NCI-H1417 treated with DMSO at 0.1 percent for 48 hours (cell line): ENCODE measurements around the gene SMIM38.

Experiments
- DNase-seq: peaks from one replicate; lab custom pipeline; 2025; lab: John Stamatoyannopoulos, UW

Gene SMIM38

DNA sequence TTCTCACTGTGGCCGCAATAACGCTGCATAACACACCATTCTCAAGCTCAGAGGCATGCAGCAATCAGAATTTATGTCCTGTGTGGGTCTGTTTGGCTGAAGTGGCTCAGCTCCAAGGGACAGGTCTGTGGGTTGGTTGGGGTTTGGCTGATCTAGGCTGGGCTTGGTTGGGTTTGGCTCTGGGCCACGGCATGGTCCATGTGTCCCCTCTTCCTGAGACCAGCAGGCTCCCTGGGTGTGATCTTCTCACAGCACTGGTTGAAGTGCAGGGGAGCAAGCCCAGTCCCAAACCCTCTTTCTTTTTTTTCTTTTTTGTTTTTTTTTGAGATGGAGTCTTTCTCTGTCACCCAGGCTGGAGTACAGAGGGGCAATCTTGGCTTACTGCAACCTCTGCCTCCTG is 25.0 kb downstream of the SMIM38 start:
- DNase-seq = no peak

- DNase-seq = no peak
These were observed 27.9 kb downstream of the SMIM38 start for GRCh38 chr11:69183613-69184012.

GRCh38 chr11:69186316-69187260 is 30.9 kb downstream of the SMIM38 start:
- no peak for DNase-seq

DNA sequence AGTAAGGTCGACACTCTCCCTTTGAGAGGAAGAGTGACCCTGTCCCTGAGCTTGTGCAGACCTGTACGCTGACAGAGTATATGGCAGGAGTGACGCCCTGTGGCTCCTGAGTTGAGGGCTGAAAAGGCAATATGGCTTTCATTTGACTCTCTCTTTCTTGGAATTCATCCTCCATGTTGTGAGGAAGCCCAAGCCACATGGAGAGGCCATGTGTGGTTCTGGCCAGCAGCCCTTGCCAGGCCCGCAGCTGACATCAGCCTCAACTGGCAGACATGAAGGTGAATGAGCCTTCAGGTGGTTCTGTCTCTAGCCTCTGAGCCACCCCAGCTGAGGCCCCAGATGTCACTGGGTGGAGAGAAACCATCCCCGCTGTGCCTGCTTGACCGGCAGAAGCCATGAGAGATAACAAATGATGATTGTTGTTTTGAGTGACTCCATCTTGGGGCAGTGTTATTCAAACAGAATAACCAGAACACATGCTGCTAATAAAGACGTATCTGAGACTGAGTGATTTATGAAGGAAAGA is 31.9 kb downstream of the SMIM38 start:
- DNase-seq = no peak

DNA sequence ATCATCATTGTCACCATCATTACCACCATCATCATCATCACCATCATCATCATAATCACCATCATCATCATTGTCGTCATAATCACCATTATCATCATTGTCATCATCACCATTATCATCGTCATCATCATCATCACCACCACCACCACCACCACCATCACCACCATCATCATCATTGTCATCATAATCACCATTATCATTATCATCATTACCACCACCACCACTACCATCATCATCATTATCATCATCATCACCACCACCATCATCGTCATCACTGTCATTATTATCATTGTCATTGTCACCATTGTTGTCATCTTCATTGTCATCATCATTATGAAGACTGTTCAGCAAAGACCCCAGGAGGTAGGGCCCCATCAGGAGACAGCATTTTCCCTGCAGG is 33.3 kb downstream of the SMIM38 start:
- no peak for DNase-seq

DNA sequence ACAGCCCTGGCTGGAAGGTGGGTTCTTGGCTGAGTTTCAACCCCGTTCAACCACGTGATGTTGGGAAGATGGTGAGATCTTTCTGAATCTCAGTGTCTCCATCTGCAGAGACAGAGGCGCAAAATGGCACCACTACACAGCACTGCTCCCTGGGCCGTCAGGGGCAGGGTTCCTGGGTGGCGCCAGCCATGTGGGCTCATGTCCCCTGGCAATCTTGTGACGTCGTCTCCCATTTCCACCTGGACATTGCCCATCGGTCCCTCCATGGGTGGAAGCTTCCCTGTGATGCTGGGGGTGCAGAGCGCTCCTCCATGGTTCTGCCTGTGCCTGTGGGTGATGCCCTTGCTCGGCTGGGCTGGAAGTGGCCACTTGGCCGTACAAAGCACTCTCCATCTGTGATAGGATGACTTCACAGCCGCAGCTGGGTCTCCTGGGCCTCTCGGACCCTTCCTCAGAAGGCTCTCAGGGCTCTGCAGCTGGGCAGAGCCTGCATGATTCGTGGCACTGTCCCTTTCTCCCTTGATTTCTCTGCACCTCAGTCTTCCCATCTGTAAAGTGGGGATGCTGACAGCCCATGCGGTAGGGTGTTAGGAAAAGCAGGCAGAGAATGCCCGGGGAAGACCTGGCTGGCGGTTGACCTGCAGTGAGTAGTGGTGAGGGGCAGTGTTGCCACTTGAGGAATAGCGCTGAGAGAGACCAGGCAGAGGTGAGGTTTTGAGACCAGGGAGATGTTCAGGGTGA is 35.2 kb downstream of the SMIM38 start:
- no peak for DNase-seq

DNA sequence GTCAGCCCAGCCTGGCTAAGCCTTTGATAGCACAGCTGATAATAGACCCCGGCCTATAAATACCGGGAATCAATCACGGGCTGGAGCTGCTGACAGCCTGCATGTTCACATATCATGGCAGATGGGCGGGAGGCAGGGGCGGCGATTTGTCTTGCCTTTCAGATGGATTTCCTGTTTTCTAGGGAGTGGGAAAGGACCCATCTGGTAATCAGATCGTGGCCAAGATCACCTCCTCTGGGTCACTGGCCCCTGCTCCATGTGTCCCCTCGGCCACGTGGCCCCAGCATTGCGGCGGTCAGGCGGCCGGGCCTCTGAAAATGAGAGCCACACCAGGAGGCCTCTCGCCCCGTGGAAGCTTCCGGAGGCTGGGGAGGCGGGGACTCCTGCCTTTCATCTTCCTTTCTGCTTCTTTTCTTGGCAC is 36.6 kb downstream of the SMIM38 start:
- no peak for DNase-seq

GRCh38 chr11:69193151-69193550 is 37.4 kb downstream of the SMIM38 start:
- no peak for DNase-seq

DNA sequence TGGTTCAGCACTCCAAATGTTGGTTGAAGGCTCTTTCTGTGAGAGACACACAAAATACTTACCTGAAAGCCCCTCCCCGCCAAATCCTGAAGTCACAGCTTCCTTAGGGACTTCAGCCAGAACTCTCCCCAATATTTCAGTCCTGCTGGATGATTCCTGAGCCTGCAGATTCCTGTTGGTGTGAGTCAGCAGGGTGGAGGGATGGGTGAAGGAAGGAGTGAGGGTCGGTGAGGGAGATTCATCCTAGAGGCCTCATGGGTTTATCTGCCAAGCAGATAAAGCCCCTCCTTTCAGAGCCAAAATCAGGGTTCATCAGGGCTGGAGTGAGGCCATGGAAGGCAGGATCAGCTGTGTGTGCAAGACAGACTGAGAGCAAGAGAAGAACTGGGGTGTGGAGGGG is 37.9 kb downstream of the SMIM38 start:
- no peak for DNase-seq

DNA sequence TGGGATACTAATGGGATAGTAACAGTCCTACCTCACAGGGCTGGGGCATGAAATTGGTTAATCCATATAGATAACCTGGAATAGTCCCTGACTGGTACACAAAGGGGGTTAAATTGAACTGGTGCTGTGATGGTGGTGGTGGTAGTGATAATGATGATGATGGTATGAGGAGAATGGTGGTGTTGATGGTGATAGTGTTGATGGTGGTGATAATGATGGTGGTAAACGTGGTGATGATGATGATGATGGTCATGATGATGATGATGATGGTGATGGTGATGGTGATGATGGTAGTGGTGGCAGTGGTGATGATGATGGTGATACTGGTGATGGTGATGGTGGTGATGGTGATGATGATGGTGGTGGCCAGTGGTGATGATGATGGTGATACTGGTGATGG is 38.7 kb downstream of the SMIM38 start:
- no peak for DNase-seq

- no peak for DNase-seq
These were observed 39.2 kb downstream of the SMIM38 start for GRCh38 chr11:69194956-69195355.

DNA sequence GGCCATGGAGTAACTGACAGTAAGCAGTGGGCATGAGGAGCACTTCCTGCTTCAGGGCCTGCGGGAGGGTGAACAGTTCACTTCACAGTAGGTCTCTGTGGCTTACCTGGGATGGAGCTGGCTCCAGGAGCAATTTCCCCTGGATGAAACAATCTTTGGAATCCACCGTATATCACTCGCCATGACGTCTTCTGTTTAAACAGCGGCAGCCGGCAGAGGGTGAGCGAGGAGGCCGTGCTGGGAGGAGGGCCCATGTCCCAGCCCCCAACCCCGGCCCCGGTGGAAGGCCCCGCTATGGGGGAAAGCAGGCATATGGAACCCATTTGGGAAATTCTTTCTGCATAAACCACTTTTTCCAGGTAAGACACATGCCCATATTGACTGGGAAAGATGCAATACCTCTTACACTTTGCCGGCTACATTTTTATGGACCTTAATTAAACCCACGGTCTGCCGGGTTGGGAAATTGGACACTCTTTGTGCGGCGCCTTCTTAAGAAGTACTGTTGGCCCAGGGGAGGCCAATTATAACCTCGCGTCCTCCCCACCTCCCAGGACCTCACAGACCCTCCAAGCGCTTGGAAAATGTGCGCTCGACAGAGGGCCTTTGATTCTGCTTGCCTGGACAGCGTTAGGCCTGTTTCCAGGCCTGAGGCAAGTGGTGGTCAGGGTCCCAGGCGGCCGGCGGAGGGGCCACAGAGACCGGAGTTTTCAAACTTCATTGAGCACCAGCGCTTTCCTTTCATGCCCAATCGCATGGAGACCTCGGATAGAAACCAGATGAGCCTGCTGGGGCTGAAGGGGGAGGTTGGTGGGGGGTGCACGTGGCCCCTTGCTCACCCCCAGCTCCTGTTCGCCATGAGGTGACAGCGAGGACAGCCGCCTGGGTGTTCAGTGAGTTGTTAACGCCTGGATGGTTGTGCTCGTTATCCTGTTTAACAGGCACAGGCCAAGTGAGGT is 40.4 kb downstream of the SMIM38 start:
- DNase-seq = no peak

DNA sequence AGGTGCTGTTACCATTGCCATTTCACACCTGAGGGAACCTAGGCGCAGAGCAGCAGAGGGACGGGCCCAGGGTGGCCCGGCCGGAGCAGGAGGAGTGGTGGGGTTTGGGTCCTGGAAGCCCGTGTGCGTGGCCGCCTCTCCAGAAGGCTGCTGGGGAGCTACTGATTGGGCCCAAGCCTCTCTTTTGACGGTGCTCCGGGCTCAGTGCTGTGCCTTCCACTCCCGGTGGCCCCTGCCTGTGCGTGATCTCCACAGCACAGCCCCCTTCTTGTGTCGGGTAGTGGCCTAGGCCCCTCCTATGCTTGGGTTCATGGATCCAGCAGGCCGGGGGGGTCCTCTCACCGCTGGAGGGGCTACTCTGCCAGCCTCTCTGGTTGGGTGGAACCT is 41.0 kb downstream of the SMIM38 start:
- DNase-seq = no peak

DNA sequence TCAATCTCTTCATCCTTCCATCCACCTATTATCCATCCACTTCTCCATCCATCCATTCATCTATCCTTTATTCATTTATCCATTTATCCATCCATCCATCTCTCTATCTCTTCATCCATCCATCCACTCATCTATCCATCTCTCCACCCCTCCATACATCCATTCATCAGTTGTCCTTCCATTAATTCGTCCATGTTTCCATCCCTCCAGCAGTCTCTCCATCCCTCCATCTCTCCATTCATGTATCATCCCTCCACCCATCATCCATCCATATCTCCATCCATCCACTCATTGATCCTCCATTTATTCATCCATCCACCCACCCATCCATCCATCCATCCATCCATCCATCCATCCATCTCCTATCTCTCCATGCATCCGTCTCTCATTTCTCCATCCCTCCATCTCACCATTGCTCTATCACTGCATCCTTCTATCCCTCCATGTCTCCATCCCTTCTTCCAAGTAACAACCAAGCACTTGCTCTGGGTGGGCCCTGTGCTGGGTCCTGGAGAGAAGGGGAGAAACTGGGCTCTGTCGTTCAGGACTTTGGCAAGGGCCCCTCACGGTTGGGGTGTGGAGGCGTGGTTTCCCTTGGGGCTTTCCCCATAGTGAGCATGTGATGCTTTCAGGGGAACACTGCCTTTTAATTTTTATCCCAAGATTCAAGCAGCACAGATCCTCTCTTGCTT is 43.3 kb downstream of the SMIM38 start:
- no peak for DNase-seq

DNA sequence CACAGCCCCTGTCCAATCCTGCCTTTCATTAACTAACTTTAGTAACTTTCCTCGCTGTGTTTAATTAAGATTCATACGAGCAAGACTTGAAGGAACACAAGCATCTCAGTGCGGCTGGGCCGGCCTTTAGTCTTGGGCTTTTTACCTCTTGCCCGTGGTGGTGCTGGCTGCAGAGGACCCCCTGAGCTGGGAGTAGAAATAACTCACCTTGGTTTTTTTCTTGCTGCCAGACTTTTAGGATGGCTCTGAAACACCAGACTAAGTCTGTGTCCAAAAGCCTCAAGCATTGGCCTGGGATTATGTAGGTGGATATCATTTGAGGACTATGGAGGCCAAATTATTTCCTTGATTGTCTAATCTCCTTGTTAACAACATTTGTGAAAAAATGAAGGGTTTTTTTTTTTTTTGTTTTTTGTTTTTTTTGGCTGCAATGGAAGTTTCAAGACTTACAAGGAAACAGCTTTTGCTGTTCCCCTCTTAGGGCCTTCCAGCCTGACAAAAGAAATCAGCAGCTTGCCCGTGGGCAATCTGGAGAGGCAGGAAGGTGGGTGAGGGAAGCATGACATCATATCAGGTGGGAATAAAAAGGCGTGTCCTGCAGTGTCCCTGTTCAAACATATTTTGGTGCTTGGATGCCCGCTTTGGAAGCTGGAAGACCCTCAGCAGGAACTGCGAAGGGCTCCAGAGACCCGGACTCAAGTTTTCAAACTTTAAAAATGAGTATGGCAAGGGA is 44.0 kb downstream of the SMIM38 start:
- DNase-seq = no peak

GRCh38 chr11:69200331-69201065 is 44.8 kb downstream of the SMIM38 start:
- DNase-seq = no peak

DNA sequence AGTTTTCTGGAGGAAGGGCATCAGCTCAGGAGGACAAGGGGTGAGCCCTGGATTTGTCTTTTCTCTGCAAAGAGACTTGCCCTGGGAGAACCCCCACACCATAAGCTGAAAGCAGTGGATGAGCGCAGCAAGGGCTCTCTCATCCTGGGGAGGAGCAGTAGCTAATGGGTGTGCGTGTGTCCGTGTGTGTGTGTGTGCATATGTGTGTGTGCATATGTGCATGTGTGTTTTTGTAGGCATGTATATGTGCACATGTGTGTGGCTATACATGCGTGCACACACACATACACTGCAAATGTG is 45.3 kb downstream of the SMIM38 start:
- no peak for DNase-seq

DNA sequence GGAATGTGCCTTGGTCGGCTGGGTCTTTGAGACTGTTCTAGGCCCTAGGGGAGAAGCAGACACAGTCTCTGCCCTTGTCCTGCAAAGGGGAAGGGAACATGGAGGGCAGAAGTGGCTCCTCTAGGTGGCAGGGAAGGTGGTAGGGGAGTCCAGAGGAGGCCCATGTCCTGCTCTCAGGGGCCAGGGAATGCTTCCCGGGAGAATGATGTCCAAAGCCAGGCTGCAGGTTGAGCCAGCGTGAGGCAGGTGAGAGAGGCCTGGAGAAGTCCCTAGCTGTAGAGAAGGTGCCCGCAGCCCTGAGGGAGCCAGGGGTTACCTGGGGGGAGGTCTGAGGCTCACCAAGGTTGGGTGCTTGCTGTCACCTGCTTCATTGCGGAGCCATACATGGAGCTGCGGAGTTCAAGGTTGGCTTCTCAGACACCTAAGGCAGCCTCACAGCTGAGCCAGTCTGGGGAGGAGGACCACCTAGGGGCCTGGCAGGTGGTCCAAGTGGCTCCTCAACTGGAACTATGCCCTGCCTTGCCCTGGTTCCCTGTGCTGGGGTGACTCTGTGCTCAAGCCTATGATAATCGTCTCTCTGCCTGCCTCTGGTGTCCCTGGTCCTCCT is 46.1 kb downstream of the SMIM38 start:
- DNase-seq = no peak

DNA sequence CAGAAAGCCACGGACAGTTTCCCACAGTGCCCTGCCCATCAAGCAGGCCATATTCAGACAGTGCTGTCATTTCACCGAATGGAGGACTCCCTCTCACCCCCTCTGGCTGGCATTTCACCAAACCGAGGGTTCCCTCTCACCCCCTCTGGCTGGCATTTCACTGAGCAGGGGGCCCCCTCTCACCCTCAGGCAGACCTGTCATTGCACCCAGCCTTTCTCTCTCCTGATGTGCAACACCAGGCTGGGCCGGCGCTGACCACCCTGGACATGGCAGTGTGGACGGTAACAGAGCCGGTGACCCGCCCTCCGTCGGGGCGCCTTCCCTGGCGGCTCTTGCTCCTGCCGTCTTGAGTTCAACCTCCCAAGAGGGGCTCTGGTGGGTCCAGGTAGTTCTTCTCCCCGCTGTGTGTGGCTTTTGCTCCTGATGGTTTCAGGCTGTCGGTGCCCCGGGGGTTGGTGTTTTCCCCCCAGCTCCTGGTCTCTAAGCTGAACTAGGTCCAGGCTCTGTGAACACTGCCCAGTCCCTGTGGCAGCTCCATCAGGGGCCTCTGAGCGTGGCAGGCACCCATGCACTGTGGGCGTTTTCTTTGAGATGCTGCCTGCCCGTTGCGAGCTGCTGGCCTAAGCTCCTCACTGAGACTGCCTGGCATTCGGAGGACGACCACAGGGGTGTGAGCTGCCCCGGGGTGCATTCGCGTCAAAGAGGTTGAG is 46.9 kb downstream of the SMIM38 start:
- no peak for DNase-seq
